GM12892 (cell line): ENCODE results near the gene ZNF570.

Experiments
- POLR2A ChIP-seq: IDR thresholded peaks from 2 replicates; pipeline ENCODE4 v1.6.1; 2011; ENCODE audit warnings: low read depth, low read length, control low read depth
- POLR2AphosphoS5 ChIP-seq: IDR thresholded peaks from 2 replicates; pipeline ENCODE4 v1.6.1; 2011; ENCODE audit warnings: low read depth, low read length, control low read depth

DNA sequence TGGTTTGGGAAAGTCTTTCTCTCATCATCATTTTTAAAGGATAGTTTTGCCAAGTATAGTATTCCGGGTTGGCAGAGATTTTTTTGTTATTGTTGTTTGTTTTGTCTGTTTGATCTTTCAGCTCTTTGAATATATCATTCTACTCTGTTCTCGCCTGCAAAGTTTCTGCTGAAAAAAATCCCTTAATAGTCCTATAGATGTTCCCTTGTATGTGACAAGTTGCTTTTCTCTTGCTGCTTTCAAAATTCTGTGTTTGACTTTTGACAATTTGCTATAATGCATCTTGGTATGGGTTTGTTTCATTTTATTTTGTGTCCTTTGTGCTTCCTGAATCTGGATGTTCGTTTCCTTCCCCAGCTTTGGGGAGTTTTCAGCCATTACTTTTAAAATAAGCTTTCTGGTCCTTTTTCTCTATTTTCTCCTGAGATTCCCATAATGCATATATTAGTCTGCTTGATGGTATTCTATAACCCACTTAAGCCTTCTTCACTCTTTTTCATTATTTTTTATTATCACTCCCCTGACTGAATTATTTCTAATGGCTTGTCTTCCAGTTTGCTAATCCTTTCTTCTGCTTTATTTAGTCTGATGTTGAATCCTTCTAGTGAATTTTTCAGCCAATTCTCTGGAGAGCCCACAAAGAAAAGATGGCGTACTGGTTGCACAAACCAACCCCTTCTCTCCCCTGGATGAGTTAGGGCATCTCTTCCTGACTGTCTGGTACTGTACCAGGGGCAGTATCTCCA, 16.5 kb upstream of the ZNF570 start:
- no peak for TF ChIP-seq POLR2A
- TF ChIP-seq POLR2AphosphoS5: no peak
